Activated CD8-positive, alpha-beta memory T cell treated with anti-CD3 and anti-CD28 coated beads for 4 hours (primary cell): ENCODE measurements around the gene DDX20.
"Not testable (repeated sequence)": the region's sequence is repeated elsewhere in the genome, so short reads cannot be mapped to it uniquely, and the experiment has no call there.

Experiments used
- DNase-seq, 2 donors: peaks; one replicate each; pipeline ENCODE4 v3.0.0-alpha.2; 2020; ENCODE audit warnings: low read depth in 2 of 2

Gene DDX20

GRCh38 chr1:111733183-111733991 is 22.3 kb upstream of the DDX20 start:
- no peak for DNase-seq

- no peak for DNase-seq
Observed at GRCh38 chr1:111733992-111734341, 21.7 kb upstream of the DDX20 start.

GRCh38 chr1:111734426-111734825 is 21.3 kb upstream of the DDX20 start:
- no peak for DNase-seq

- no peak for DNase-seq
Observed at GRCh38 chr1:111734856-111735255, 20.8 kb upstream of the DDX20 start.

- DNase-seq = no peak
Observed at GRCh38 chr1:111735321-111735720, 20.4 kb upstream of the DDX20 start.

GRCh38 chr1:111735858-111736544 is 19.7 kb upstream of the DDX20 start:
- no peak for DNase-seq

- no peak for DNase-seq
Observed at GRCh38 chr1:111736548-111737215, 19.0 kb upstream of the DDX20 start.

GRCh38 chr1:111737216-111738132 is 18.2 kb upstream of the DDX20 start:
- no peak for DNase-seq

- no peak for DNase-seq
Observed at GRCh38 chr1:111738133-111738435, 17.6 kb upstream of the DDX20 start.

GRCh38 chr1:111738436-111739193 is 17.1 kb upstream of the DDX20 start:
- DNase-seq = no peak

- peak; percentile 39 to 41 for DNase-seq
Observed at GRCh38 chr1:111739194-111739924, 16.3 kb upstream of the DDX20 start, which contains the start of gene INKA2. Gene INKA2, minus strand, starts transcription at chr1:111739395. Its CDS starts 153 bp downstream, at chr1:111739242.

GRCh38 chr1:111739925-111740765 is 15.6 kb upstream of the DDX20 start:
- DNase-seq = no peak

- not testable (repeated sequence) for DNase-seq
Observed at GRCh38 chr1:111742292-111742691, 13.4 kb upstream of the DDX20 start.

- DNase-seq = no peak
Observed at GRCh38 chr1:111742938-111743549, 12.7 kb upstream of the DDX20 start.

GRCh38 chr1:111743679-111744101 is 12.0 kb upstream of the DDX20 start:
- no peak for DNase-seq

GRCh38 chr1:111745675-111746613 is 9.8 kb upstream of the DDX20 start:
- no peak for DNase-seq

- DNase-seq = no peak
Observed at GRCh38 chr1:111746614-111746999, 9.1 kb upstream of the DDX20 start.

- DNase-seq = peak in 1 of 2 donors; percentile 58
Observed at GRCh38 chr1:111747282-111747734, 8.4 kb upstream of the DDX20 start.
